Measurements from ENCODE around the gene CFAP20DC.

The CFAP20DC gene

DNA sequence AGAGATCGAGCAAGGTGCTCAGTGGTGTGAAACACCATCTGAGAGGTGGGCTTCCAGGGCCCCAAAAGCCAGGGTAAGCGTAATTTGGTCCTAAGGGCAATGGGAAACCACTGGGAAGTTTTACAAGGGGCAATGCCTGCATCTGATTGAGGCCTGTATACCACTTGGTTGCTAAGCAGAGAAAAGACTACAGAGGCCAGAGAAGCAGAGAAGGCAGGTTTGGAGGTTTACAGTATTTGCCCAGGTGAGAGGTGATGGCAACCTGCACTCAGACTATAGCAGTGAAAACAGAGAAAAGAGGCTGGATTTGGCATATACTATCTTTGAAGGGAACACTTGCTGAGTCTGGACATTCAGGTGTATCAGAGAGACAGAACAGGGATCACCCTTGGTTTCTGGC, 249.8 kb downstream of the CFAP20DC start (continued):
- TF ChIP-seq, protein P1, sequence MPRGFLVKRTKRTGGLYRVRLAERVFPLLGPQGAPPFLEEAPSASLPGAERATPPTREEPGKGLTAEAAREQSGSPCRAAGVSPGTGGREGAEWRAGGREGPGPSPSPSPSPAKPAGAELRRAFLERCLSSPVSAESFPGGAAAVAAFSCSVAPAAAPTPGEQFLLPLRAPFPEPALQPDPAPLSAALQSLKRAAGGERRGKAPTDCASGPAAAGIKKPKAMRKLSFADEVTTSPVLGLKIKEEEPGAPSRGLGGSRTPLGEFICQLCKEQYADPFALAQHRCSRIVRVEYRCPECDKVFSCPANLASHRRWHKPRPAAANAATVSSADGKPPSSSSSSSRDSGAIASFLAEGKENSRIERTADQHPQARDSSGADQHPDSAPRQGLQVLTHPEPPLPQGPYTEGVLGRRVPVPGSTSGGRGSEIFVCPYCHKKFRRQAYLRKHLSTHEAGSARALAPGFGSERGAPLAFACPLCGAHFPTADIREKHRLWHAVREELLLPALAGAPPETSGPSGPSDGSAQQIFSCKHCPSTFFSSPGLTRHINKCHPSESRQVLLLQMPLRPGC (tag by site-specific recombination; IDR thresholded peaks at IDR 0.05): no peak
- TF ChIP-seq ZBTB8A (tag by site-specific recombination; IDR thresholded peaks at IDR 0.05): no peak

DNA sequence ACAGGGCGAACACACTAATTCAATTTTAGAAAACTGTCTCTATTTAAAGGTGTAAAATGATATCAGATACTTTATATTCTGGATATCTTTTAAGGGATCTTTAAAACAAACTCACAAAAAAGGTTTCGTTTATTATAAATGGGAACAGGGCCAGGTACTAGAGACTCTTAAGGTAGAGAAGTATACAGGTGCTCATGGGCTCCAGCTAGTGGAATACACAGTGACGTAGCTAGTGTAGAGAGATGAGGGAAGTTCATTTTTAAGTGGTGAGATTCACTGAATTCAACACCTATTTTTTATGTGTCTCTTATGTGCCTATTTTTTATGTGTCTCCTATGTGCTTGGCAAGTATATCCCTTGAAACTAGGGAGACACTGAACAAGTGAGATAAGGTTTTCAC, 250.6 kb downstream of the CFAP20DC start:
- CTCF ChIA-PET: no interaction called here
- no peak overlapping the region for H3K27ac ChIP-seq (ENCODE audit: extremely low read depth, low read depth, low read length)
- H3K9me3 ChIP-seq (ENCODE audit: control insufficient read depth, insufficient read depth, low read depth, low read length): no peaks in the 10 kb centered on the region
- TF ChIP-seq HOXA7 (CRISPR knock-in tag; IDR thresholded peaks at IDR 0.05; ENCODE audit: borderline replicate concordance) (no peak), ZNF146 (tag by site-specific recombination; IDR thresholded peaks at IDR 0.05) (no peak), SALL2 (tag by site-specific recombination; IDR thresholded peaks at IDR 0.05; ENCODE audit: borderline replicate concordance) (no peak), ZNF701 (tag by site-specific recombination; IDR thresholded peaks at IDR 0.05) (no peak), ZFP41 (tag by site-specific recombination; IDR thresholded peaks at IDR 0.05; ENCODE audit: borderline replicate concordance) (no peak), SP3 (tag by site-specific recombination; IDR thresholded peaks at IDR 0.05) (no peak), ZNF394 (tag by site-specific recombination; IDR thresholded peaks at IDR 0.05; ENCODE audit: borderline replicate concordance) (no peak), ZNF2 (tag by site-specific recombination; IDR thresholded peaks at IDR 0.05) (no peak), ZNF514 (tag by site-specific recombination; IDR thresholded peaks at IDR 0.05) (no peak), SCRT1 (tag by site-specific recombination; IDR thresholded peaks at IDR 0.05; ENCODE audit: borderline replicate concordance) (no peak), ZNF792 (tag by site-specific recombination; IDR thresholded peaks at IDR 0.05) (no peak), ZBTB7A (tag by site-specific recombination; IDR thresholded peaks at IDR 0.05; ENCODE audit: low read depth) (no peak), ZNF623 (tag by site-specific recombination; IDR thresholded peaks at IDR 0.05) (no peak), ZNF16 (tag by site-specific recombination; IDR thresholded peaks at IDR 0.05; ENCODE audit: low read depth) (no peak)
- TF ChIP-seq, protein P2, sequence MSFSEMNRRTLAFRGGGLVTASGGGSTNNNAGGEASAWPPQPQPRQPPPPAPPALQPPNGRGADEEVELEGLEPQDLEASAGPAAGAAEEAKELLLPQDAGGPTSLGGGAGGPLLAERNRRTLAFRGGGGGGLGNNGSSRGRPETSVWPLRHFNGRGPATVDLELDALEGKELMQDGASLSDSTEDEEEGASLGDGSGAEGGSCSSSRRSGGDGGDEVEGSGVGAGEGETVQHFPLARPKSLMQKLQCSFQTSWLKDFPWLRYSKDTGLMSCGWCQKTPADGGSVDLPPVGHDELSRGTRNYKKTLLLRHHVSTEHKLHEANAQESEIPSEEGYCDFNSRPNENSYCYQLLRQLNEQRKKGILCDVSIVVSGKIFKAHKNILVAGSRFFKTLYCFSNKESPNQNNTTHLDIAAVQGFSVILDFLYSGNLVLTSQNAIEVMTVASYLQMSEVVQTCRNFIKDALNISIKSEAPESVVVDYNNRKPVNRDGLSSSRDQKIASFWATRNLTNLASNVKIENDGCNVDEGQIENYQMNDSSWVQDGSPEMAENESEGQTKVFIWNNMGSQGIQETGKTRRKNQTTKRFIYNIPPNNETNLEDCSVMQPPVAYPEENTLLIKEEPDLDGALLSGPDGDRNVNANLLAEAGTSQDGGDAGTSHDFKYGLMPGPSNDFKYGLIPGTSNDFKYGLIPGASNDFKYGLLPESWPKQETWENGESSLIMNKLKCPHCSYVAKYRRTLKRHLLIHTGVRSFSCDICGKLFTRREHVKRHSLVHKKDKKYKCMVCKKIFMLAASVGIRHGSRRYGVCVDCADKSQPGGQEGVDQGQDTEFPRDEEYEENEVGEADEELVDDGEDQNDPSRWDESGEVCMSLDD (tag by site-specific recombination; IDR thresholded peaks at IDR 0.05): no peak
- TF ChIP-seq, protein P3, sequence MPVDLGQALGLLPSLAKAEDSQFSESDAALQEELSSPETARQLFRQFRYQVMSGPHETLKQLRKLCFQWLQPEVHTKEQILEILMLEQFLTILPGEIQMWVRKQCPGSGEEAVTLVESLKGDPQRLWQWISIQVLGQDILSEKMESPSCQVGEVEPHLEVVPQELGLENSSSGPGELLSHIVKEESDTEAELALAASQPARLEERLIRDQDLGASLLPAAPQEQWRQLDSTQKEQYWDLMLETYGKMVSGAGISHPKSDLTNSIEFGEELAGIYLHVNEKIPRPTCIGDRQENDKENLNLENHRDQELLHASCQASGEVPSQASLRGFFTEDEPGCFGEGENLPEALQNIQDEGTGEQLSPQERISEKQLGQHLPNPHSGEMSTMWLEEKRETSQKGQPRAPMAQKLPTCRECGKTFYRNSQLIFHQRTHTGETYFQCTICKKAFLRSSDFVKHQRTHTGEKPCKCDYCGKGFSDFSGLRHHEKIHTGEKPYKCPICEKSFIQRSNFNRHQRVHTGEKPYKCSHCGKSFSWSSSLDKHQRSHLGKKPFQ (tag by site-specific recombination; IDR thresholded peaks at IDR 0.05): no peak
- TF ChIP-seq, protein P4, sequence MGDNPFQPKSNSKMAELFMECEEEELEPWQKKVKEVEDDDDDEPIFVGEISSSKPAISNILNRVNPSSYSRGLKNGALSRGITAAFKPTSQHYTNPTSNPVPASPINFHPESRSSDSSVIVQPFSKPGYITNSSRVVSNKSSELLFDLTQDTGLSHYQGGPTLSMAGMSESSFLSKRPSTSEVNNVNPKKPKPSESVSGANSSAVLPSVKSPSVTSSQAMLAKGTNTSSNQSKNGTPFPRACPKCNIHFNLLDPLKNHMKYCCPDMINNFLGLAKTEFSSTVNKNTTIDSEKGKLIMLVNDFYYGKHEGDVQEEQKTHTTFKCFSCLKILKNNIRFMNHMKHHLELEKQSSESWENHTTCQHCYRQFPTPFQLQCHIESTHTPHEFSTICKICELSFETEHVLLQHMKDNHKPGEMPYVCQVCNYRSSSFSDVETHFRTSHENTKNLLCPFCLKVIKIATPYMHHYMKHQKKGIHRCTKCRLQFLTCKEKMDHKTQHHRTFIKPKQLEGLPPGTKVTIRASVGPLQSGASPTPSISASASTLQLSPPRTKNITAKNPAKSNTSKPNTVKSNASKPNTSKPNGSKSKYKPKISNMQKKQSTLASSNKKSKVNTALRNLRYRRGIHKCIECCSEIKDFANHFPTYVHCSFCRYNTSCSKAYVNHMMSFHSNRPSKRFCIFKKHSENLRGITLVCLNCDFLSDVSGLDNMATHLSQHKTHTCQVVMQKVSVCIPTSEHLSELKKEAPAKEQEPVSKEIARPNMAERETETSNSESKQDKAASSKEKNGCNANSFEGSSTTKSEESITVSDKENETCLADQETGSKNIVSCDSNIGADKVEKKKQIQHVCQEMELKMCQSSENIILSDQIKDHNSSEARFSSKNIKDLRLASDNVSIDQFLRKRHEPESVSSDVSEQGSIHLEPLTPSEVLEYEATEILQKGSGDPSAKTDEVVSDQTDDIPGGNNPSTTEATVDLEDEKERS (tag by site-specific recombination; IDR thresholded peaks at IDR 0.05): no peak
- TF ChIP-seq, protein P5, sequence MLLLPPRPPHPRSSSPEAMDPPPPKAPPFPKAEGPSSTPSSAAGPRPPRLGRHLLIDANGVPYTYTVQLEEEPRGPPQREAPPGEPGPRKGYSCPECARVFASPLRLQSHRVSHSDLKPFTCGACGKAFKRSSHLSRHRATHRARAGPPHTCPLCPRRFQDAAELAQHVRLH (tag by site-specific recombination; IDR thresholded peaks at IDR 0.05): no peak
- H3K4me1 ChIP-seq (ENCODE audit: control insufficient read depth, insufficient read depth, low read length): no peaks in the 10 kb centered on the region
- no peak overlapping the region for H3K4me3 ChIP-seq (ENCODE audit: low read depth, low read length)
- POLR2A ChIA-PET: no interaction called here
- H3K36me3 ChIP-seq (ENCODE audit: control insufficient read depth in 2 of 2, insufficient read depth in 1 of 2, low read length in 2 of 2): no peaks in the 10 kb centered on the region

Measured in HEK293 (cell line).